ENCODE data around the gene ASGR1. TPM values are rescaled to one million over a fixed set of nuclear protein-coding genes. Genes with fewer than 3 reads are reported as not detected.
"Not testable (repeated sequence)": the region's sequence is repeated elsewhere in the genome, so short reads cannot be mapped to it uniquely, and the experiment has no call there.

ASGR1 gene
- total RNA-seq, 4 donors from 2014 or later = 0.81 to 1.8 TPM; not detected in 2

- in situ Hi-C loops (cut with MboI; ENCODE audit: low sequenced_read_pairs in 4 of 4) = no loop called here
- TF ChIP-seq CTCF (IDR thresholded peaks at IDR 0.05 in 4 of 5, conservative IDR thresholded peaks at IDR 0.05 in 1 of 5) (no peak), POLR2A (IDR thresholded peaks at IDR 0.05) (no peak)
Observed at GRCh38 chr17:7129311-7129710, 49.9 kb downstream of the ASGR1 start.

GRCh38 chr17:7128160-7128559 is 51.0 kb downstream of the ASGR1 start:
- intact Hi-C loops (cut with DNase I; ENCODE audit: low total_unique reads) = no loop called here
- Histone ChIP-seq H3K27me3 (peaks cover 0 to 12% (median 3%) of the 10 kb centered on the region in 3 donors), H3K4me1 (no peaks in the 10 kb centered on the region), H3K4me3 (no peak overlapping the region), H3K9me3 (no peaks in the 10 kb centered on the region), H3K36me3 (no peaks in the 10 kb centered on the region), H3K27ac (no peak overlapping the region)
- no peak for DNase-seq
- in situ Hi-C loops (cut with MboI; ENCODE audit: low sequenced_read_pairs in 4 of 4) = no loop called here
- TF ChIP-seq POLR2A (IDR thresholded peaks at IDR 0.05) (no peak), CTCF (IDR thresholded peaks at IDR 0.05 in 4 of 5, conservative IDR thresholded peaks at IDR 0.05 in 1 of 5) (no peak)
- no peak for ATAC-seq

More at GRCh38 chr17:7129311-7129710, 49.9 kb downstream of the ASGR1 start:
- Histone ChIP-seq H3K27ac (no peak overlapping the region), H3K4me1 (no peaks in the 10 kb centered on the region), H3K27me3 (peaks cover 0 to 12% (median 7%) of the 10 kb centered on the region in 3 donors), H3K9me3 (no peaks in the 10 kb centered on the region), H3K36me3 (no peaks in the 10 kb centered on the region), H3K4me3 (no peak overlapping the region)
- DNase-seq (no peak), ATAC-seq (no peak)
- intact Hi-C loops (cut with DNase I; ENCODE audit: low total_unique reads) = no loop called here

GRCh38 chr17:7127501-7127900 is 51.7 kb downstream of the ASGR1 start:
- DNase-seq; H3K4me3 ChIP-seq; H3K9me3 ChIP-seq; H3K4me1 ChIP-seq; intact Hi-C loops (cut with DNase I; ENCODE audit: low total_unique reads); in situ Hi-C loops (cut with MboI; ENCODE audit: low sequenced_read_pairs in 4 of 4); ATAC-seq; H3K27me3 ChIP-seq; H3K27ac ChIP-seq; H3K36me3 ChIP-seq: not testable (repeated sequence)

GRCh38 chr17:7126386-7126785 is 52.8 kb downstream of the ASGR1 start:
- H3K9me3 ChIP-seq; in situ Hi-C loops (cut with MboI; ENCODE audit: low sequenced_read_pairs in 4 of 4); H3K27me3 ChIP-seq; ATAC-seq; H3K27ac ChIP-seq; H3K36me3 ChIP-seq; DNase-seq; H3K4me1 ChIP-seq; intact Hi-C loops (cut with DNase I; ENCODE audit: low total_unique reads); H3K4me3 ChIP-seq: not testable (repeated sequence)

GRCh38 chr17:7124923-7125322 is 54.2 kb downstream of the ASGR1 start:
- Histone ChIP-seq H3K36me3 (no peaks in the 10 kb centered on the region), H3K9me3 (no peaks in the 10 kb centered on the region), H3K4me3 (no peak overlapping the region), H3K27ac (no peak overlapping the region), H3K4me1 (no peaks in the 10 kb centered on the region), H3K27me3 (peaks cover 5 to 11% (median 9%) of the 10 kb centered on the region in 3 donors)
- TF ChIP-seq POLR2A (IDR thresholded peaks at IDR 0.05) (no peak), CTCF (IDR thresholded peaks at IDR 0.05 in 4 of 5, conservative IDR thresholded peaks at IDR 0.05 in 1 of 5) (no peak)
- ATAC-seq (no peak), DNase-seq (no peak)
- intact Hi-C loops (cut with DNase I; ENCODE audit: low total_unique reads) (no loop called here), in situ Hi-C loops (cut with MboI; ENCODE audit: low sequenced_read_pairs in 4 of 4) (no loop called here)

GRCh38 chr17:7123844-7124243 is 55.3 kb downstream of the ASGR1 start:
- DNase-seq = no peak
- TF ChIP-seq POLR2A (IDR thresholded peaks at IDR 0.05) = no peak
- no peak for TF ChIP-seq CTCF (IDR thresholded peaks at IDR 0.05 in 4 of 5, conservative IDR thresholded peaks at IDR 0.05 in 1 of 5)
- H3K4me3 ChIP-seq = no peak overlapping the region
- no peaks in the 10 kb centered on the region for H3K36me3 ChIP-seq
- in situ Hi-C loops (cut with MboI; ENCODE audit: low sequenced_read_pairs in 4 of 4) = no loop called here
- peaks cover 6 to 17% (median 16%) of the 10 kb centered on the region in 3 donors for H3K27me3 ChIP-seq
- intact Hi-C loops (cut with DNase I; ENCODE audit: low total_unique reads) = no loop called here
- H3K27ac ChIP-seq = no peak overlapping the region
- H3K4me1 ChIP-seq = no peaks in the 10 kb centered on the region
- ATAC-seq = no peak
- no peaks in the 10 kb centered on the region for H3K9me3 ChIP-seq

Measured in gastrocnemius medialis (tissue), 4 donors.